Testis (tissue), 3 donors: ENCODE data around the gene THRB. TPM values are rescaled to one million over a fixed set of nuclear protein-coding genes. Genes with fewer than 3 reads are reported as not detected.

Source experiments
- DNase-seq: peaks from one replicate; pipeline ENCODE4 v3.0.0-alpha.2; 2019
- H3K27ac ChIP-seq, 2 donors: fragments of 200-600 bp; sonication (generic); one replicate each; pipeline ENCODE4 v1.5.1; 2019
- H3K27me3 ChIP-seq: fragments of 200-600 bp; sonication (generic); one replicate; pipeline ENCODE4 v1.5.1; 2019
- H3K36me3 ChIP-seq: fragments of 200-600 bp; sonication (generic); one replicate; pipeline ENCODE4 v1.5.1; 2017; ENCODE audit warnings: low read depth; ENCODE audit errors: missing control alignments
- H3K4me1 ChIP-seq: fragments of 200-600 bp; sonication (generic); one replicate; pipeline ENCODE4 v1.5.1; 2019
- H3K4me3 ChIP-seq, 2 donors: fragments of 200-600 bp; sonication (generic); one replicate each; pipeline ENCODE4 v1.5.1; 2017 to 2019
- H3K9me3 ChIP-seq: fragments of 200-600 bp; sonication (generic); one replicate; pipeline ENCODE4 v1.5.1; 2017
- POLR2A ChIP-seq: fragments of 450-650 bp; IDR thresholded peaks from one replicate; pipeline ENCODE4 v1.6.1; 2017; ENCODE audit warnings: antibody characterized with exemption, mild to moderate bottlenecking, moderate library complexity
- WGBS, 2 donors: methylation state at CpG; one replicate each; pipeline ENCODE4 v1.1.5; 2018; 5-methylcytosine and 5-hydroxymethylcytosine counted together
- intact Hi-C: fragments of 100-400 bp; cut with DNase I; formaldehyde crosslinking; loops from one replicate; pipeline ENCODE4 v1.15.1; 2023; ENCODE audit warnings: low total_unique reads
- polyA plus RNA-seq: library from polyadenylated mRNA; stranded (reverse); fragments of 350-450 nt; fragmentation: Illumina TruSeq; extraction: RNeasy Lipid Tissue Mini Kit (QIAGEN cat#74804); gene quantifications from one replicate; pipeline ENCODE4 v1.2.3, GENCODE V29; 2014; ENCODE audit warnings: low read depth, low replicate concordance; ENCODE audit not compliant: insufficient read depth
- total RNA-seq, 2 donors: library from RNA; depleted of rRNA; stranded (reverse); fragments of >200 nt; gene quantifications; one replicate each; pipeline ENCODE4 v1.2.3, GENCODE V29; 2016
- TF ChIP-seq, protein P1 (sequence below), 3 experiments: fragments of 450-650 bp in 2 of 3; fragments of 200-600 bp in 1 of 3; sonication (generic) in 1 of 3; IDR thresholded peaks; one replicate each; pipeline ENCODE4 v1.5.1; 2016 to 2019; ENCODE audit warnings: antibody characterized with exemption in 3 of 3, mild to moderate bottlenecking in 2 of 3, moderate library complexity in 1 of 3

THRB gene
- total and polyA plus RNA-seq, 3 donors from 2014 or later = 1.3 to 2.0 (median 1.4) TPM

DNA sequence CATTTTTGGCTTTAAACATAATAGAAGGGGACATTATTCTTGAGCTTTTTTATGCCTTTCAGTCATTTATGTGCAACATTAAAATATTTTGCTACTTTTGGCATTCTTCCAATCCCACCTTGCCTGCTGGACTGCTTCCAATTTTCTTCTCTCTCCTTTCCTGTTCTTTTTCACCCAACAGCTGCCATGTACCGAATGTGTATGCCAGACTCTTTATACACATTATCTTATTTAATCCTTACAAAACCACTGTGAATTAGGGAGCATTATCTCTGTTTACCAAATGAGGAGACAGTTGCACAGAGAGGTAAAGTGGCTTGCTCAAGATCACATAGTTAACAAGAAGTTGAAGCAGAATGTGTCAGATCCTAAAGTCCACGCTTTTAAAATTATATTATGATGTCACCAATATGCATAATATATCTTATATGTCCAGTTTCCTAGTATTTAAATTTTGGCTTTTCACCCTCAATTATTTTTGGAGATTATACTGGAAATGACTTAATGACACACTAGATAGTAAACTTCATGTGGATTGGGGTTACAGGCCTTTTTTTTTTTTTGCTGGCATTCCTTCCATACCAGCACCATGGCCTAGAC lies 231.5 kb downstream of the THRB start:
- Histone ChIP-seq H3K4me3 (no peak overlapping the region), H3K9me3 (no peaks in the 10 kb centered on the region), H3K27me3 (no peaks in the 10 kb centered on the region), H3K4me1 (no peaks in the 10 kb centered on the region), H3K36me3 (no peaks in the 10 kb centered on the region), H3K27ac (no peak overlapping the region)
- 73 to 87% methylated on average over 2 of the region's 2 CpGs for WGBS, 2 donors
- intact Hi-C loops = no loop called here
- TF ChIP-seq POLR2A = no peak
- TF ChIP-seq, protein P1, sequence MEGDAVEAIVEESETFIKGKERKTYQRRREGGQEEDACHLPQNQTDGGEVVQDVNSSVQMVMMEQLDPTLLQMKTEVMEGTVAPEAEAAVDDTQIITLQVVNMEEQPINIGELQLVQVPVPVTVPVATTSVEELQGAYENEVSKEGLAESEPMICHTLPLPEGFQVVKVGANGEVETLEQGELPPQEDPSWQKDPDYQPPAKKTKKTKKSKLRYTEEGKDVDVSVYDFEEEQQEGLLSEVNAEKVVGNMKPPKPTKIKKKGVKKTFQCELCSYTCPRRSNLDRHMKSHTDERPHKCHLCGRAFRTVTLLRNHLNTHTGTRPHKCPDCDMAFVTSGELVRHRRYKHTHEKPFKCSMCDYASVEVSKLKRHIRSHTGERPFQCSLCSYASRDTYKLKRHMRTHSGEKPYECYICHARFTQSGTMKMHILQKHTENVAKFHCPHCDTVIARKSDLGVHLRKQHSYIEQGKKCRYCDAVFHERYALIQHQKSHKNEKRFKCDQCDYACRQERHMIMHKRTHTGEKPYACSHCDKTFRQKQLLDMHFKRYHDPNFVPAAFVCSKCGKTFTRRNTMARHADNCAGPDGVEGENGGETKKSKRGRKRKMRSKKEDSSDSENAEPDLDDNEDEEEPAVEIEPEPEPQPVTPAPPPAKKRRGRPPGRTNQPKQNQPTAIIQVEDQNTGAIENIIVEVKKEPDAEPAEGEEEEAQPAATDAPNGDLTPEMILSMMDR (IDR thresholded peaks at IDR 0.05) = no peak
- DNase-seq = no peak

DNA sequence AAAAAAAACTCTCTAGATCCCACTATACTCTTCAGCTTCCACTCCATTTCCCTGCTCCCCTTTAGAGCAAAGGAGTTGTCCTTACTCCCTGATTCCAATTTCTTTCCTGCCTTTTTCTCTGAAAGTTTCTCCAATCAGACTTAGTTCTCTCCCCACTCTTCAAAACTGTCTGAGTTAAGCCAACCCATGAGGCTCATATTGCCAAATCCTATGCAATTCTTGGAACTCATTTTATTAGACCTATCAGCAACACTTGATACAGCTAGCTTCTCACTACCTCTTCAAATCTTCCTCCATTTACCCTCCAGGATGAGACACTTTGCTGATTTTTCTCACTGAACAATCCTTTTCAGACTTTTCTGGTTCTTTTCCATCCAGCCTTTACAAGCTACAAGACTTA lies 233.1 kb downstream of the THRB start:
- Histone ChIP-seq H3K36me3 (no peaks in the 10 kb centered on the region), H3K27me3 (no peaks in the 10 kb centered on the region), H3K4me3 (no peak overlapping the region), H3K27ac (no peak overlapping the region), H3K4me1 (no peaks in the 10 kb centered on the region), H3K9me3 (no peaks in the 10 kb centered on the region)
- intact Hi-C loops = no loop called here
- TF ChIP-seq, protein P1 (IDR thresholded peaks at IDR 0.05) = no peak
- no peak for TF ChIP-seq POLR2A
- DNase-seq = no peak

DNA sequence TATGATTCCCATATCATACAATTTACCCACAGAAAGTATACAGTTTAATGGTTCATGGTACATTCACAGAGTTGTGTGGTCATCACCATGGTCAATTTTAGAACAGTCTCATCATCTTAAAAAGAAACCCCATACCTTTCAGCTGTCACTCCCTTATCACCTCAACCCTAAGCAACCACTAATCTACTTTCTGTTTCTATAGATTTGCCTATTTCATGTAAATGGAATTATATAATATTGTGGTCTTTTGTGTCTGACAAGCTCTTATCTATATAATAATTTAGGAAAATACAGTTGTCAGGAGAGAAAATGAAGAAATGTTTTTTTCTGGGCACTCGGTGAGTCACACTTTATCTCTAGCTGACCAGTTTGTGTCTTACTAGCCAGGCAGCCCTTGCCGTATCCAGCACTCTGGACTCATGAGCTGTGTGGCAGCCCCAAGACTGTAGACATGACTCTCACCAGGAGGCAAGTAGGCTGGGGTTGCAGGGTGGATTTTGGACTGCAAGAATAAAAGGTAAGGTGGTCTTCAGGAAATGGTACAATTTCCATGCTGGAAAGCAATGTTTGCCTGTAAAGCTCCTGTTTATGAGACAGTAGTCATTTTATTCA lies 234.6 kb downstream of the THRB start:
- no peaks in the 10 kb centered on the region for H3K36me3 ChIP-seq
- no peak overlapping the region for H3K27ac ChIP-seq
- 82 to 87% methylated on average over 2 of the region's 2 CpGs for WGBS, 2 donors
- DNase-seq = no peak
- no peaks in the 10 kb centered on the region for H3K9me3 ChIP-seq
- H3K4me1 ChIP-seq = no peaks in the 10 kb centered on the region
- intact Hi-C loops = no loop called here
- no peak overlapping the region for H3K4me3 ChIP-seq
- H3K27me3 ChIP-seq = no peaks in the 10 kb centered on the region
- TF ChIP-seq, protein P1 (IDR thresholded peaks at IDR 0.05) = no peak
- no peak for TF ChIP-seq POLR2A

DNA sequence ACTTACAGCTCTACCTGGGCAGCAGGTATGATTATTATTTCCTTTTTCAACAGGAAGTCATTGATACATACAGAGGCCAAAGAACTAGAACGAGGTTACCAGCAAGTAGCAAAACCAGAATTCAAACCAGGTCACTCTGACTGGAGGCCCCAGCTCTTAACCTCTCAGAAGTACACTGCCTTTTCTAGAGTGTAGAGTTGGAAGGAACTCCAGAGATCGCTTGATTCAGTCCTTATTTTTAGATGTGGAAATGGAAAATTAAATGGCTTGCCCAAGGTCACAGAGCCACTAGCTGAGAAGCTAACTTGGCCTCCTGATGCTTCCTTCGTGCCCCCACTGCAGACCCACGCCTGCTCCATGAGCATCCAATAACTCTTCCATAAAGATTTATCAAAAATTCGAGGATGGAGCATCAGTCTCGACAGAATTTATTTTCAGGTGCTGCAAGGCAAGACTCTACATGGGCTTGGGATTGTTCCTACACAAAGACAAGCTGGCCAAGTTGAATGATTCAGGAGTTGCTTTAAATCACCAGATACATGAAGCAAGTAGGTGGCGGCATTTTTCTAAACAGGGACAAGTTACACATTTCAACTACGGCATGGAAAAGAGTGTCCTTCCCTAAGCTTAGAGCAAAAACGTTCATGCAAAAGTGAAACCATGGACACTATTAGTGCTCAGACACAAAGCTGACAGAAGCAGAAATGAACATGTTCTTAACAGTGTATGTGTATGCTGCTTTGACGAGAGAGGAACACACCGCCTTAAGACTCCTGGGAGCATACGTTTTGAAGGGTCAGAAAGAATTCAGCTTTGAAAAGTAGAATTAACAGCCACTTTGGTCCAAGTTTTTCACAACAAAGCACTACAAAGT lies 235.7 kb downstream of the THRB start:
- TF ChIP-seq, protein P1 (IDR thresholded peaks at IDR 0.05) = no peak
- TF ChIP-seq POLR2A = no peak
- intact Hi-C loops = no loop called here
- H3K4me3 ChIP-seq = no peak overlapping the region

More for the DNA sequence above, 235.7 kb downstream of the THRB start:
- no peak overlapping the region for H3K27ac ChIP-seq
- WGBS, 2 donors = 68 to 74% methylated on average over 11 to 12 of the region's 12 CpGs
- no peaks in the 10 kb centered on the region for H3K36me3 ChIP-seq
- DNase-seq = no peak
- no peaks in the 10 kb centered on the region for H3K27me3 ChIP-seq
- H3K9me3 ChIP-seq = no peaks in the 10 kb centered on the region
- H3K4me1 ChIP-seq = no peaks in the 10 kb centered on the region
